GM20000 (cell line): ENCODE data around the gene ISLR.
A peak's percentile ranks its signal among the peaks of the same experiment; 100 is the strongest.

Experiments
- DNase-seq: peaks from one replicate; pipeline ENCODE4 v3.0.0; 2012; ENCODE audit warnings: low spot score
- CTCF ChIP-seq: IDR thresholded peaks from 2 replicates; pipeline ENCODE4 v1.5.1; 2012; ENCODE audit warnings: mild to moderate bottlenecking, control low read depth; ENCODE audit errors: extremely low read depth, missing control alignments

ISLR gene

GRCh38 chr15:74208496-74208895 is 35.0 kb downstream of the ISLR start:
- DNase-seq = no peak
- no peak for TF ChIP-seq CTCF

GRCh38 chr15:74208901-74209559 is 35.5 kb downstream of the ISLR start:
- no peak for TF ChIP-seq CTCF
- no peak for DNase-seq

GRCh38 chr15:74209560-74209958 is 36.0 kb downstream of the ISLR start:
- no peak for DNase-seq
- TF ChIP-seq CTCF = no peak

- DNase-seq = no peak
Observed at GRCh38 chr15:74209997-74210671, 36.6 kb downstream of the ISLR start.

GRCh38 chr15:74210729-74211128 is 37.2 kb downstream of the ISLR start:
- TF ChIP-seq CTCF = no peak
- DNase-seq = no peak

More at GRCh38 chr15:74209997-74210671, 36.6 kb downstream of the ISLR start:
- no peak for TF ChIP-seq CTCF

- no peak for DNase-seq
- TF ChIP-seq CTCF = no peak
Observed at GRCh38 chr15:74211656-74212055, 38.1 kb downstream of the ISLR start.

- no peak for TF ChIP-seq CTCF
- DNase-seq = peak; percentile 64
Observed at GRCh38 chr15:74212494-74212893, 39.0 kb downstream of the ISLR start.
